BLaER1 treated with 17β-estradiol and CSF1 and Interleukin-3, amounts not matched to agents 10 nM and 100 nM (cell line): ENCODE data around the gene USP49.
"Not testable (repeated sequence)": the region's sequence is repeated elsewhere in the genome, so short reads cannot be mapped to it uniquely, and the experiment has no call there.

Experiments used
- H3K27ac ChIP-seq, 11 experiments: shearing (Covaris generic); formaldehyde crosslinking; 2 replicates each; pipeline ENCODE4 v1.8.1; 2022
- H3K27me3 ChIP-seq, 11 experiments: shearing (Covaris generic); formaldehyde crosslinking; 2 replicates each; pipeline ENCODE4 v1.8.1; 2022
- H3K36me3 ChIP-seq, 11 experiments: shearing (Covaris generic); formaldehyde crosslinking; 2 replicates each; pipeline ENCODE4 v1.8.1; 2022
- H3K4me1 ChIP-seq, 10 experiments: shearing (Covaris generic); formaldehyde crosslinking; 2 replicates each; pipeline ENCODE4 v1.8.1; 2022
- H3K4me2 ChIP-seq, 11 experiments: shearing (Covaris generic); formaldehyde crosslinking; 2 replicates each; pipeline ENCODE4 v1.8.1; 2022
- H3K4me3 ChIP-seq, 10 experiments: shearing (Covaris generic); formaldehyde crosslinking; 2 replicates each; pipeline ENCODE4 v1.8.1; 2022
- H3K9ac ChIP-seq, 11 experiments: shearing (Covaris generic); formaldehyde crosslinking; 2 replicates each; pipeline ENCODE4 v1.8.1; 2022
- H3K9me3 ChIP-seq, 11 experiments: shearing (Covaris generic); formaldehyde crosslinking; replicated peaks in 1 of 11; 2 replicates each; pipeline ENCODE4 v1.8.1; 2022
- H4K20me1 ChIP-seq, 11 experiments: shearing (Covaris generic); formaldehyde crosslinking; 2 replicates each; pipeline ENCODE4 v1.8.1; 2022
- Cebpa-rat ChIP-seq, 11 experiments: shearing (Covaris generic); IDR thresholded peaks; 2 replicates each; pipeline ENCODE4 v1.8.1; 2022

USP49 gene

DNA sequence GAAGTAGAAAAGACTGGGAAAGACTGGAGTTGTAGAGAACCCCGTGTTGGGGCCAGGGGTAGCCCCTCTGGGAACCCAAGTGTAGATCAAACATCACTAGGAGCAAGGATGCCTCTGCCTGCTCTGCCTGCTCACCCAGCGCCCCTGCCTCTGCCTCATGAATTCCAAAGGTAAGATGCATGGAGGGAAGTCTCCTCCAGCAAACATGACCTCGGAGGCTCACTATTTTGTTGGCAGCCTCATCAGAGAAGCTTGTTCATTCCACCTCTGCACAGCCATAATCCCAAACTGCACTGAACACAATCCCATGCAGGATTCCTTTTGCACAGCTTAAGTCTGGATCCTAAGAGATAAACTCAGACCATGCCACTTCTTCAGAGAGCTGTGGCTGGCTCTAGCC is 120.3 kb downstream of the USP49 start:
- TF ChIP-seq Cebpa-rat (IDR thresholded peaks at IDR 0.05) = no peak
- H3K36me3 ChIP-seq = peaks cover 46 to 65% (median 56%) of the 10 kb centered on the region in 11 experiments
- no peak overlapping the region for H3K4me3 ChIP-seq

DNA sequence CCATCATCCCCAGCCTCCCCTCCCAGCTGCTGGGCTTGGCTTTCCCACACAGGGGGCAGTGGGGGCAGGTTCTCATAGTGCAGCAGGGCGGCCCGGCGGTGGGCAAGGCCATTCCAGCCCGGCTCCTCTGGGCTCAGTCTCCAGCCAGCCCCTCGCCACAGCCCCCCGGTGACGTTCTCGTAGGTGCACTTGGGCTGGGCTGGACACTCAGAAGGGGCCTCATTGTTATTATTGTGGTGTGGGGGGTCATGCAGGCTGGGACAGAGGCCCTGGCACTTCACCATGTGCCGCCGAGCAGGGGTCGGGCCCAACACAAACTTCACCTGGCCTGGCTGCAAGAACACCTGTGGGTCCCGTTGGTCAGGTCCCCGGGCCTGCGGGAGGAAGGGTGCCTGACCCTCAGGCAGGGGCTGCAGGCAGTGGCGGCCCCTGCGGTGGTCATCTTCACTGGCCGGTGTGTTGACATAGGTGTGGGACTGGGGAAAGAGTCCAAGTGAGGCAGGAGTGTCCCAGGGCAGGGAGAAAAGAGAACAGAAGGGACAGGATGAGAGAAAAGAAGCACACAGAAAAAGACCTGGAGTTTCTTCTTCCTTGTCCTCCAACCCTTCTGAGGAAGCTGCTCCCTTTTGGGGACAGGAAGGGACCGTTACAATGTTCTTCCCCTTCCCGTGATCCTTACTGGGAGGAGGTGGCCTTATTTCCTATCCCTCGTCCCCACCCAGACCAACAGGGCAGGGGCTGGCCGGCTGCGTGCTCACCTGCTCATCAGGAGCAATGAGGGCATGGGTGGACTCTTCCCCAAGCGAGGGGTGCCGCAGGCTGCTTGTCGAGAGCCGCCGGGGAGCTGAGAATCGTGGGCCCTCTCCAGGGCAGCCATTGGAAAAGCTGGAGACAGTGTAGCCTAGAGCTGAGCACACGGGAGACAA is 123.9 kb downstream of the USP49 start:
- Histone ChIP-seq H3K27ac (no peak overlapping the region), H3K4me3 (no peak overlapping the region), H3K4me1 (peaks cover 16 to 31% (median 24%) of the 10 kb centered on the region in 10 experiments), H3K4me2 (no peak overlapping the region), H3K27me3 (no peaks in the 10 kb centered on the region), H3K9me3 (no peaks in the 10 kb centered on the region), H4K20me1 (peaks cover 0 to 7% (median 0%) of the 10 kb centered on the region in 11 experiments; a peak in 3 of 22 replicates), H3K36me3 (peaks cover 46 to 64% (median 54%) of the 10 kb centered on the region in 11 experiments), H3K9ac (no peak overlapping the region)
- no peak for TF ChIP-seq Cebpa-rat (IDR thresholded peaks at IDR 0.05)

More for the DNA sequence above, 120.3 kb downstream of the USP49 start:
- no peaks in the 10 kb centered on the region for H3K9me3 ChIP-seq
- no peak overlapping the region for H3K4me2 ChIP-seq
- H3K27me3 ChIP-seq = no peaks in the 10 kb centered on the region
- peaks cover 24 to 34% (median 28%) of the 10 kb centered on the region in 10 experiments for H3K4me1 ChIP-seq
- 0 out of 22 replicates have a peak overlapping the region, but pooled peaks of 1 of the 11 experiments have one; percentile 13 for H3K9ac ChIP-seq
- H3K27ac ChIP-seq = no peak overlapping the region
- peaks cover 0 to 7% (median 0%) of the 10 kb centered on the region in 11 experiments; a peak in 3 of 22 replicates for H4K20me1 ChIP-seq

DNA sequence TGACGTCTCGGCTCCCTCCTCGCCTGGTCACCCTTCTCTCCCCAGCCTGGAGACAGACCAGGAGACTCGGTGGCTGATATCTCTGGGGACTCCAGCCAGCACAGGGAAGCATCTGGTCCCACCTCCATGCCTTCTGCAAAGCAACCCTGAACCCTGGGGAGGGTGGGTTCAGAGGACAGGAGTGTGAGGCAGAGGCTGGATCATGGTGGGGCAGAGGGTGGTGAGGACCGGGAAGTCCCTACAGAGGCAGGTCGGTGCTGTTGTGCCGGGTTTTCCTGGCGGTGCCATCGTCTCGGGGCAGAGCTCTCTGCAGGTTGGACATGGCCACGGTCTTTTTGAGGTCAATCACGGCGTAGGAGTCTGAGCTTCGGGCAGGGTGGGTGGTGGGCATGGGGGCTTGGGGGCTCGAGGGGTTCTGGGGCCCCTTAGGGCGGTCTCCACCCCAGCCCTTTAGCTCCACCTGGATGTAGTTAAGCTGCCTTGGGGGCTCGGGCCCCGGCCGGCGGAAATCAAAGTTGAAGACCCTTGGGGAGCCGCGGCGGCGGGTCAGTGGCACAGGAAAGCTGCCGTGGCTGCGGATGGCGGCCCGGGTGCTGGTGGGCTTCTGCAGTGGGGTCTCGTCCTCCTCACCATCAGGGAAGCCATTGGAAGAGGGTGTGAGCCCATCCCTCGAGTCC is 124.7 kb downstream of the USP49 start:
- Histone ChIP-seq H3K27ac (no peak overlapping the region), H4K20me1 (peaks cover 0 to 5% (median 0%) of the 10 kb centered on the region in 11 experiments; a peak in 3 of 22 replicates), H3K27me3 (no peaks in the 10 kb centered on the region), H3K4me1 (peaks cover 12 to 31% (median 24%) of the 10 kb centered on the region in 10 experiments), H3K9ac (no peak overlapping the region; a peak in 1 of 22 replicates), H3K4me2 (no peak overlapping the region), H3K9me3 (no peaks in the 10 kb centered on the region), H3K36me3 (peaks cover 46 to 62% (median 52%) of the 10 kb centered on the region in 11 experiments), H3K4me3 (no peak overlapping the region)
- no peak for TF ChIP-seq Cebpa-rat (IDR thresholded peaks at IDR 0.05)

DNA sequence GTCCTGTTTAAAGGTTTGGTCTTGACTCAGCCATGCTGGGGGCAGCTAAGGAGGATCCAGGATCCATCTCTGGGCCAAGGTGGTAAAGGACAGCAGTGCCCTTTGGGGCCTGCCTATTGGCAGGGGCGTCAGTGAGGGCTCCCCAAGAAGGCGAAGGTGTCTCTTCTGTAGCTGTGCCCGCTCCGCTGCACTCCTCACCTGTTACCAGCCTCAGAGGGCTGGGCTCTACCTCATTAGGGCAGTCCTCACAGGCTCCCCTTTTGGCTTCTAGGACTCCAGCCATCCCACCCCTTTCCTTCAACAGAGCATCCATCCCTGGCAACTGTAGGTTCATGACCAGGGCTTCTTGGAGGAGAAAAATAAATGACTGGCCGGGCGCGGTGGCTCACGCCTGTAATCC is 125.8 kb downstream of the USP49 start:
- no peaks in the 10 kb centered on the region for H3K9me3 ChIP-seq
- no peak overlapping the region for H3K4me3 ChIP-seq
- TF ChIP-seq Cebpa-rat (IDR thresholded peaks at IDR 0.05) = no peak
- no peak overlapping the region for H3K27ac ChIP-seq
- peaks cover 12 to 31% (median 24%) of the 10 kb centered on the region in 10 experiments for H3K4me1 ChIP-seq
- H4K20me1 ChIP-seq = peaks cover 0 to 2% (median 0%) of the 10 kb centered on the region in 11 experiments; a peak in 1 of 22 replicates
- 0 out of 22 replicates have a peak overlapping the region, but pooled peaks of 1 of the 11 experiments have one; percentile 4 for H3K9ac ChIP-seq
- no peaks in the 10 kb centered on the region for H3K27me3 ChIP-seq
- H3K4me2 ChIP-seq = peak overlapping the region in 9 of 11 experiments; percentile 27 to 57 (median 50); a peak in 6 of 22 replicates
- peaks cover 35 to 50% (median 40%) of the 10 kb centered on the region in 11 experiments for H3K36me3 ChIP-seq

DNA sequence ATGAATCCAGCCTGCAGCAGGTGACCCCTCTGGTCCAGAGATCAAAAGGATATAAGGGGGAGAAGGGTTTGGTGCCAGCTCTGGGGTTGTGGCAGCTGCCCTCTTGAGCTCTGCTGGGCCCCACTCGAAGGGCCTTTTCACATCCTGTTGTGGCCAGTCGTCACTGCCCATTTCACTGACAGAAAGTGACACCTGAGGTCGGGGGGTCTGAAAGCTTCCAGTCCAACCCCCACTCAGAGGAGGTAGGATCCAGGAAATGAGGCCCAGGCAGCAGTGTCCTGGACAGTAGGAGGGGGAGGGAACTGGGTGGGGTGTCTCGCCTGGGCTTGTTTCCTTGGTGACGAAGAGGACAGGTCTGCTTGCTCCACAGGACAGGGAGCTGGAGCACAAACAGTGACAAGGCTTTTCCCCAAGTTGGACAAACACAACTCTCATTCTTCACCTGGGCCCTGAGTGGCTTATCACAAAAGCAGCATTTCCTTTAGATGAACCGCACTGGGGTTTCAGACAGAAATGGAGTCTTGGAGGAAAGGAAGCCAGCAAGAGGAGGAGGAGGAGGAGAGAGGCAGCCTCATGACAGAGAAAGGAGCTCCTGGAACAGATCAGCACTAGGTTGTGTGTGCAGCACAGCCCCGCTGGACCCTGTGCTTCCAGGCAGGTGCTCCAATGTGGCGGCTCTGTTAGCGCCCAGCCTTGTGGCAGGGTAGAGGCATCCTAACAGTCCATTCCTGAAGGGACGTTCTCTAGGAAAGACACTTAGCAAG is 126.4 kb downstream of the USP49 start:
- H3K27ac ChIP-seq = peak overlapping the region in 1 of 11 experiments; percentile 22; a peak in 1 of 22 replicates

DNA sequence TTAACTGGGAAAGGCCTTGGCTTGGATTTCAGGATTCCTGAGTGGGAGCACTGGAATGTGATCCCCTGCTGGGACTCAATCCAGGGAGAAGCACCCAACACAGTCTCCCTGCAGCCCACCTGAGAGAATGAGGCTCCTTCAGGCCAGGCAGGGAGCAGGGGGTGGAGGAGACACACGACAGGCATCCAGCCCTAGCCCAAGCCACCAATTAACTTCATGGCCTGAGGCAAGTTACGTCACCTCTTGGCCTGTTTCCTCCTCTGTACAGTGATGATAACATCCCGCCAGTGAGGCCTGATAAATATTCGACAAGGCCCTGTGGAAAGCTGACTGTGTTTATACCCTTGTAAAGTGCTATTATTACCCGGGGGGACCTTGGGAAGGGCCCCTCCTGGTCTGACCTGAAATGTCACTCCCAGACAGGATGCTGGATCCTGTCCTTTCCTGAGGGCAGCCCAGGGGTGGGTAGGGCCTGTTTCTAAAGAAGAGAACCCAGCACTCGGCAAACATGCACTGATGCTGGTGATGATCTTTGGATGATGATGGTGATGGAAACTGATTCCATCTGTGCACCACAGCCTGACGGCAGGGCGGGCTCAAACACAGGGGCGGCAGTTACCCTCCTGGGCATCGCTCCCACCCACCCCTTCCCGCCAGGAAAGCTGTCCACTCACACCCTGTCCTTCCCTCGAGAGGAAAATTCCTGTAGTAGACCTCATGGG is 127.9 kb downstream of the USP49 start:
- Histone ChIP-seq H4K20me1 (no peaks in the 10 kb centered on the region; a peak in 1 of 22 replicates), H3K27me3 (no peaks in the 10 kb centered on the region), H3K9me3 (no peaks in the 10 kb centered on the region), H3K27ac (no peak overlapping the region), H3K4me2 (peak overlapping the region in 9 of 11 experiments; percentile 13 to 53 (median 27); a peak in 13 of 22 replicates), H3K36me3 (peaks cover 16 to 31% (median 22%) of the 10 kb centered on the region in 11 experiments), H3K4me3 (no peak overlapping the region), H3K9ac (no peak overlapping the region), H3K4me1 (peaks cover 12 to 31% (median 24%) of the 10 kb centered on the region in 10 experiments)
- no peak for TF ChIP-seq Cebpa-rat (IDR thresholded peaks at IDR 0.05)

More for the DNA sequence above, 126.4 kb downstream of the USP49 start:
- no peak for TF ChIP-seq Cebpa-rat (IDR thresholded peaks at IDR 0.05)
- H3K36me3 ChIP-seq = peaks cover 31 to 44% (median 35%) of the 10 kb centered on the region in 11 experiments
- H3K9me3 ChIP-seq = no peaks in the 10 kb centered on the region
- peak overlapping the region; percentile 18 to 57 (median 47); a peak in 20 of 22 replicates for H3K4me2 ChIP-seq
- peaks cover 12 to 31% (median 24%) of the 10 kb centered on the region in 10 experiments for H3K4me1 ChIP-seq
- H3K27me3 ChIP-seq = no peaks in the 10 kb centered on the region
- H3K4me3 ChIP-seq = no peak overlapping the region
- H4K20me1 ChIP-seq = no peaks in the 10 kb centered on the region; a peak in 1 of 22 replicates
- H3K9ac ChIP-seq = peak overlapping the region in 4 of 11 experiments; percentile 4 to 48 (median 10); a peak in 4 of 22 replicates

DNA sequence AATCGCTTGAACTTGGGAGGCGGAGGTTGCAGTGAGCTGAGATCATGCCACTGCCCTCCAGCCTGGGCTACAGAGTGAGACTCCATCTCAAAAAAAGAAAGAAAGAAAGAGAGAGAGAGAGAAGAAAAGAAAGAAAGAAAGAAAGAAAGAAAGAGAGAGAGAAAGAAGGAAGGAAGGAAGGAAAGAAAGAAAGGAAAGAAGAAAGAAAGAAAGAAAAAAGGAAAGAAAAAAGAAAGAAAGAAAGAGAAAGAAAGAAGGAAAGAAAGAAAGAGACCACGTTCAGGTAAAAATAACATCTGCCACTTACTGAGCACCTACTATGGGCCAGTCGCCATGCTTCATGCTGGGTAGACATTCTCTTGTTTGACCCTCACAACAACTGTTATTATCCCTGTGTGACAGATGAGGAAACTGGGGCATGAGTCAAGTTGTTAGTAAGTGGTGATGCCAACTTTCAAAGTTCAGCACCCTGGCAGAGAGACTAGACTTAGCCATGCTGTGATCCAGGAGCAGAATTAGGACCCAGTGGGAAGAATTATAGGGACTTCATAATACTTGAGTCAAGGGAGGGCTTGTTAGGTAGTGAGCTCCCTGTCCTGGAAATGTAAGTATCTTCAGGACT is 129.0 kb downstream of the USP49 start:
- H3K4me1 ChIP-seq = peaks cover 12 to 31% (median 24%) of the 10 kb centered on the region in 10 experiments
- not testable (repeated sequence) for H3K9ac ChIP-seq

More for the DNA sequence above, 129.0 kb downstream of the USP49 start:
- H3K27ac ChIP-seq, H3K4me3 ChIP-seq, H4K20me1 ChIP-seq, H3K9me3 ChIP-seq, H3K27me3 ChIP-seq: not testable (repeated sequence)
- H3K36me3 ChIP-seq = peaks cover 5 to 20% (median 11%) of the 10 kb centered on the region in 11 experiments; a peak in 21 of 22 replicates
- peak overlapping the region in 3 of 11 experiments; percentile 38 to 53 (median 47); a peak in 4 of 22 replicates for H3K4me2 ChIP-seq
